Esophagus muscularis mucosa (tissue), 4 donors: ENCODE measurements around the gene PSMA1. TPM values are rescaled to one million over a fixed set of nuclear protein-coding genes. Genes with fewer than 3 reads are reported as not detected.
A peak's percentile ranks its signal among the peaks of the same experiment; 100 is the strongest.

ENCODE experiments used
- DNase-seq: peaks from one replicate; pipeline ENCODE4 v3.0.0-alpha.2; 2017; ENCODE audit errors: extremely low spot score
- H3K27ac ChIP-seq, 4 donors: fragments of 200-600 bp; sonication (generic); replicated peaks in 1 of 4; 1 replicate in 3 of 4; 2 replicates in 1 of 4; pipeline ENCODE4 v1.5.1; 2016 to 2019; ENCODE audit warnings: mild to moderate bottlenecking in 1 of 4
- H3K27me3 ChIP-seq, 4 donors: fragments of 200-600 bp; sonication (generic); one replicate each; pipeline versions ENCODE4 v1.5.1 to v1.6.0; 2016 to 2019
- H3K36me3 ChIP-seq, 4 donors: fragments of 200-600 bp; sonication (generic); one replicate each; pipeline ENCODE4 v1.5.1; 2016 to 2019
- H3K4me1 ChIP-seq, 4 donors: fragments of 200-600 bp; sonication (generic); one replicate each; pipeline ENCODE4 v1.5.1; 2016 to 2019
- H3K4me3 ChIP-seq, 4 donors: fragments of 200-600 bp; sonication (generic); 1 replicate in 2 of 4; 2 replicates in 2 of 4; pipeline ENCODE4 v1.5.1; 2016 to 2019; ENCODE audit warnings: mild to moderate bottlenecking in 4 of 4, moderate library complexity in 1 of 4
- H3K9me3 ChIP-seq, 4 donors: fragments of 200-600 bp; sonication (generic); 1 replicate in 3 of 4; 2 replicates in 1 of 4; pipeline ENCODE4 v1.5.1; 2016 to 2019
- EP300 ChIP-seq: sonication (generic); formaldehyde crosslinking; IDR thresholded peaks from one replicate; pipeline ENCODE4 v1.6.1; 2017; ENCODE audit warnings: antibody characterized with exemption
- POLR2A ChIP-seq: fragments of 450-650 bp; IDR thresholded peaks from one replicate; pipeline ENCODE4 v1.6.1; 2017; ENCODE audit warnings: antibody characterized with exemption, moderate library complexity, mild to moderate bottlenecking, low read depth
- POLR2AphosphoS5 ChIP-seq, 2 donors: sonication (generic); formaldehyde crosslinking; IDR thresholded peaks; one replicate each; pipeline ENCODE4 v1.6.1; 2017; ENCODE audit warnings: antibody characterized with exemption in 2 of 2
- WGBS: methylation state at CpG from one replicate; pipeline ENCODE4 v1.1.5; 2018; 5-methylcytosine and 5-hydroxymethylcytosine counted together
- intact Hi-C: fragments of 100-400 bp; cut with DNase I; formaldehyde crosslinking; loops from one replicate; pipeline ENCODE4 v1.15.1; 2023
- total RNA-seq, 4 donors: library from RNA; depleted of rRNA; stranded (reverse); fragments of >200 nt; gene quantifications; one replicate each; pipeline versions ENCODE4 v1.1.0 to v1.2.1, GENCODE V29; 2016
- TF ChIP-seq, protein P1 (sequence below), 3 experiments: fragments of 200-600 bp in 2 of 3; fragments of 450-650 bp in 1 of 3; sonication (generic) in 2 of 3; IDR thresholded peaks; one replicate each; pipeline ENCODE4 v1.5.1; 2017 to 2019; ENCODE audit warnings: antibody characterized with exemption in 3 of 3, mild to moderate bottlenecking in 2 of 3, moderate library complexity in 1 of 3

The PSMA1 gene
- total RNA-seq, 4 donors from 2014 or later: 96.0 to 118 (median 110) TPM

GRCh38 chr11:14522245-14522644, 2.1 kb upstream of the PSMA1 start:
- no peak for DNase-seq
- H3K4me1 ChIP-seq: peaks cover 13 to 25% (median 23%) of the 10 kb centered on the region in 4 donors
- intact Hi-C loops: no loop called here
- H3K27me3 ChIP-seq: no peaks in the 10 kb centered on the region
- no peaks in the 10 kb centered on the region for H3K9me3 ChIP-seq
- no peak overlapping the region for H3K4me3 ChIP-seq
- 98% methylated on average over 1 of the region's 1 CpG for WGBS
- no peak overlapping the region for H3K27ac ChIP-seq
- peaks cover 0 to 12% (median 10%) of the 10 kb centered on the region in 4 donors for H3K36me3 ChIP-seq
- TF ChIP-seq, protein P1, sequence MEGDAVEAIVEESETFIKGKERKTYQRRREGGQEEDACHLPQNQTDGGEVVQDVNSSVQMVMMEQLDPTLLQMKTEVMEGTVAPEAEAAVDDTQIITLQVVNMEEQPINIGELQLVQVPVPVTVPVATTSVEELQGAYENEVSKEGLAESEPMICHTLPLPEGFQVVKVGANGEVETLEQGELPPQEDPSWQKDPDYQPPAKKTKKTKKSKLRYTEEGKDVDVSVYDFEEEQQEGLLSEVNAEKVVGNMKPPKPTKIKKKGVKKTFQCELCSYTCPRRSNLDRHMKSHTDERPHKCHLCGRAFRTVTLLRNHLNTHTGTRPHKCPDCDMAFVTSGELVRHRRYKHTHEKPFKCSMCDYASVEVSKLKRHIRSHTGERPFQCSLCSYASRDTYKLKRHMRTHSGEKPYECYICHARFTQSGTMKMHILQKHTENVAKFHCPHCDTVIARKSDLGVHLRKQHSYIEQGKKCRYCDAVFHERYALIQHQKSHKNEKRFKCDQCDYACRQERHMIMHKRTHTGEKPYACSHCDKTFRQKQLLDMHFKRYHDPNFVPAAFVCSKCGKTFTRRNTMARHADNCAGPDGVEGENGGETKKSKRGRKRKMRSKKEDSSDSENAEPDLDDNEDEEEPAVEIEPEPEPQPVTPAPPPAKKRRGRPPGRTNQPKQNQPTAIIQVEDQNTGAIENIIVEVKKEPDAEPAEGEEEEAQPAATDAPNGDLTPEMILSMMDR (IDR thresholded peaks at IDR 0.05): no peak
- no peak for TF ChIP-seq POLR2AphosphoS5 (IDR thresholded peaks at IDR 0.05)
- no peak for TF ChIP-seq POLR2A
- no peak for TF ChIP-seq EP300

- H3K4me3 ChIP-seq: peak overlapping the region; percentile 78 to 86 (median 79)
- DNase-seq: no peak
- H3K27ac ChIP-seq: peak overlapping the region; percentile 84 to 89 (median 88)
- H3K36me3 ChIP-seq: peaks cover 13 to 27% (median 21%) of the 10 kb centered on the region in 4 donors
- WGBS: 16% methylated on average over 11 of the region's 11 CpGs
- TF ChIP-seq EP300: no peak
- intact Hi-C loops: loop anchor here (2.0 kb wide), 1 partner anchor 370 kb away; no protein-coding TSS in a partner anchor
- H3K4me1 ChIP-seq: peaks cover 13 to 25% (median 23%) of the 10 kb centered on the region in 4 donors
- H3K9me3 ChIP-seq: no peaks in the 10 kb centered on the region
- no peaks in the 10 kb centered on the region for H3K27me3 ChIP-seq
These were observed 563 bp upstream of the PSMA1 start for GRCh38 chr11:14520747-14521151.

GRCh38 chr11:14519597-14519916, 629 bp downstream of the PSMA1 start:
- Histone ChIP-seq H3K4me1 (peaks cover 13 to 25% (median 23%) of the 10 kb centered on the region in 4 donors), H3K27me3 (no peaks in the 10 kb centered on the region), H3K9me3 (no peaks in the 10 kb centered on the region), H3K27ac (peak overlapping the region; percentile 84 to 89 (median 88)), H3K36me3 (peaks cover 19 to 39% (median 31%) of the 10 kb centered on the region in 4 donors), H3K4me3 (peak overlapping the region; percentile 78 to 86 (median 79))
- WGBS: 0% methylated on average over 10 of the region's 10 CpGs
- intact Hi-C loops: no loop called here
- DNase-seq: no peak
- TF ChIP-seq, protein P1 (IDR thresholded peaks at IDR 0.05): no peak
- TF ChIP-seq POLR2AphosphoS5 (IDR thresholded peaks at IDR 0.05) (no peak), EP300 (no peak), POLR2A (no peak)

DNA sequence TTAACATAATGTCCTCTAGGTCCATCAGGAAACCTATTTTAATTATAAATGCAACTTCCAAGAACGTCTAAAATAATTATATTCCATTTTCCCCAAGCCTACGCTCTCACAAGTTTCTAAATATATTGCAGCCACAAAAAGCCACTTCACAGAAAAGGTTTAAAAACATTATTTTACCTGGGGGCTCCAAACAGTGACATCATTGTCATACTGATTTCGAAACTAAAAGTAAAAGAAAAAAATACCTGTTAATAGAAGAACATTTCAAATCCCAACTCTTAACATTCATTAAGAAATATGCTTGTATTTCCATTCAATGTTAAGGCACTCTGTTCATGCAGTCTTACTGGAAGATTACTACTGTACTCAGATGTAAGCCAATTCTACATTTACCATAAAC, 1.4 kb downstream of the PSMA1 start:
- peaks cover 19 to 46% (median 37%) of the 10 kb centered on the region in 4 donors for H3K36me3 ChIP-seq
- 81% methylated on average over 3 of the region's 3 CpGs for WGBS
- intact Hi-C loops: no loop called here

GRCh38 chr11:14513800-14514199, 6.4 kb downstream of the PSMA1 start:
- H3K27me3 ChIP-seq: no peaks in the 10 kb centered on the region
- intact Hi-C loops: no loop called here
- no peaks in the 10 kb centered on the region for H3K9me3 ChIP-seq
- DNase-seq: no peak
- peaks cover 8 to 14% (median 10%) of the 10 kb centered on the region in 4 donors for H3K4me1 ChIP-seq
- TF ChIP-seq, protein P1 (IDR thresholded peaks at IDR 0.05): no peak
- TF ChIP-seq POLR2A (no peak), EP300 (no peak), POLR2AphosphoS5 (IDR thresholded peaks at IDR 0.05) (no peak)
- WGBS: 97% methylated on average over 4 of the region's 4 CpGs
- no peak overlapping the region for H3K27ac ChIP-seq
- H3K4me3 ChIP-seq: no peak overlapping the region
- H3K36me3 ChIP-seq: peaks cover 51 to 97% (median 79%) of the 10 kb centered on the region in 4 donors

More for the DNA sequence above, 1.4 kb downstream of the PSMA1 start:
- Histone ChIP-seq H3K27ac (peak overlapping the region in 1 of 4 donors; percentile 84), H3K27me3 (no peaks in the 10 kb centered on the region), H3K4me3 (peak overlapping the region; percentile 78 to 86 (median 79)), H3K9me3 (no peaks in the 10 kb centered on the region), H3K4me1 (peaks cover 13 to 25% (median 23%) of the 10 kb centered on the region in 4 donors)
- no peak for DNase-seq
- TF ChIP-seq POLR2AphosphoS5 (IDR thresholded peaks at IDR 0.05) (no peak), EP300 (no peak), POLR2A (no peak)
- TF ChIP-seq, protein P1 (IDR thresholded peaks at IDR 0.05): no peak
